Naive thymus-derived CD4-positive, alpha-beta T cell (primary cell): Measurements from ENCODE around the gene MYADM. TPM values are rescaled to one million over a fixed set of nuclear protein-coding genes. Genes with fewer than 3 reads are reported as not detected.

Experiments
- ATAC-seq: fragments of 150-1000 bp; cut with Tn5 transposase; 2 replicates; pipeline ENCODE4 v1.10.0; 2021; ENCODE audit warnings: mild to moderate bottlenecking, moderate library complexity
- CTCF ChIA-PET: fragments of 350-600 bp; sonication (Branson Sonifier 250); formaldehyde crosslinking; loops from one replicate; lab custom pipeline; 2021; ENCODE audit warnings: antibody characterized with exemption; lab: Charles Lee
- POLR2A ChIA-PET: fragments of 350-600 bp; sonication (Branson Sonifier 250); formaldehyde crosslinking; loops from one replicate; lab custom pipeline; 2021; ENCODE audit warnings: antibody characterized with exemption, inconsistent platforms; lab: Charles Lee
- DNase-seq, 9 donors: peaks; one replicate each; pipeline versions ENCODE4 v3.0.0 to v3.0.0-alpha.2; 2020 to 2022; ENCODE audit warnings: mixed read lengths in 1 of 9
- H3K27ac ChIP-seq: one replicate; pipeline ENCODE4 v1.7.0; 2013; ENCODE audit warnings: mild to moderate bottlenecking, low read depth, low read length, moderate library complexity
- H3K27me3 ChIP-seq, 2 donors: one replicate each; pipeline ENCODE4 v1.7.0; 2013; ENCODE audit warnings: low read length in 2 of 2, mild to moderate bottlenecking in 2 of 2, moderate library complexity in 2 of 2; ENCODE audit not compliant: control insufficient read depth in 2 of 2, insufficient read depth in 2 of 2
- H3K36me3 ChIP-seq, 3 experiments: 1 replicate in 2 of 3; 2 replicates in 1 of 3; pipeline ENCODE4 v1.7.0; 2013; ENCODE audit warnings: low read length in 3 of 3, mild to moderate bottlenecking in 3 of 3, moderate library complexity in 1 of 3; ENCODE audit not compliant: insufficient read depth in 3 of 3, control insufficient read depth in 2 of 3
- H3K4me1 ChIP-seq, 2 donors: one replicate each; pipeline ENCODE4 v1.7.0; 2013; ENCODE audit warnings: low read length in 2 of 2, mild to moderate bottlenecking in 2 of 2, moderate library complexity in 1 of 2; ENCODE audit not compliant: control insufficient read depth in 2 of 2, insufficient read depth in 2 of 2
- H3K4me3 ChIP-seq: 2 replicates; pipeline ENCODE4 v1.7.0; 2013; ENCODE audit warnings: mild to moderate bottlenecking, low read length
- H3K9me3 ChIP-seq, 3 experiments: 1 replicate in 2 of 3; 2 replicates in 1 of 3; pipeline ENCODE4 v1.7.0; 2013; ENCODE audit warnings: low read length in 3 of 3; ENCODE audit not compliant: control insufficient read depth in 2 of 3
- H3K27ac Mint-ChIP-seq, 9 donors: one replicate each; pipeline ENCODE4 v1.8.0; 2020 to 2022; ENCODE audit warnings: mixed read lengths in 9 of 9, mild to moderate bottlenecking in 8 of 9, moderate library complexity in 5 of 9, inconsistent platforms in 2 of 9
- H3K27me3 Mint-ChIP-seq, 5 donors: one replicate each; pipeline ENCODE4 v1.8.0; 2021 to 2022; ENCODE audit warnings: mixed read lengths in 5 of 5, mild to moderate bottlenecking in 1 of 5
- H3K36me3 Mint-ChIP-seq, 5 donors: one replicate each; pipeline ENCODE4 v1.8.0; 2020 to 2022; ENCODE audit warnings: mixed read lengths in 5 of 5, mild to moderate bottlenecking in 3 of 5, inconsistent platforms in 1 of 5
- H3K4me1 Mint-ChIP-seq, 7 donors: one replicate each; pipeline ENCODE4 v1.8.0; 2020 to 2022; ENCODE audit warnings: mixed read lengths in 7 of 7, mild to moderate bottlenecking in 3 of 7, inconsistent platforms in 1 of 7
- H3K4me3 Mint-ChIP-seq, 10 donors: one replicate each; pipeline ENCODE4 v1.8.0; 2020 to 2022; ENCODE audit warnings: mild to moderate bottlenecking in 10 of 10, mixed read lengths in 10 of 10, moderate library complexity in 6 of 10, inconsistent platforms in 2 of 10
- H3K9me3 Mint-ChIP-seq, 11 donors: one replicate each; pipeline ENCODE4 v1.8.0; 2020 to 2022; ENCODE audit warnings: mixed read lengths in 11 of 11, mild to moderate bottlenecking in 4 of 11, inconsistent platforms in 1 of 11, moderate library complexity in 1 of 11
- intact Hi-C, 2 donors: fragments of 100-400 bp; cut with micrococcal nuclease; formaldehyde crosslinking; loops; one replicate each; pipeline ENCODE4 v1.15.1; 2023
- polyA plus RNA-seq, 2 donors: library from polyadenylated mRNA; unstranded; fragments of 300-500 nt; fragmentation: Illumina TruSeq; gene quantifications; one replicate each; pipeline ENCODE4 v1.2.3, GENCODE V29; 2021
- total RNA-seq, 6 experiments: library from RNA in 5 of 6; stranded (reverse) in 5 of 6; gene quantifications; 1 replicate in 5 of 6; 2 replicates in 1 of 6; pipeline ENCODE4 v1.2.3 and lab custom pipeline; 2021 to 2026

Gene MYADM
- total and polyA plus RNA-seq, 7 experiments from 2014 or later: 51.5 to 524 (median 61.3) TPM

DNA sequence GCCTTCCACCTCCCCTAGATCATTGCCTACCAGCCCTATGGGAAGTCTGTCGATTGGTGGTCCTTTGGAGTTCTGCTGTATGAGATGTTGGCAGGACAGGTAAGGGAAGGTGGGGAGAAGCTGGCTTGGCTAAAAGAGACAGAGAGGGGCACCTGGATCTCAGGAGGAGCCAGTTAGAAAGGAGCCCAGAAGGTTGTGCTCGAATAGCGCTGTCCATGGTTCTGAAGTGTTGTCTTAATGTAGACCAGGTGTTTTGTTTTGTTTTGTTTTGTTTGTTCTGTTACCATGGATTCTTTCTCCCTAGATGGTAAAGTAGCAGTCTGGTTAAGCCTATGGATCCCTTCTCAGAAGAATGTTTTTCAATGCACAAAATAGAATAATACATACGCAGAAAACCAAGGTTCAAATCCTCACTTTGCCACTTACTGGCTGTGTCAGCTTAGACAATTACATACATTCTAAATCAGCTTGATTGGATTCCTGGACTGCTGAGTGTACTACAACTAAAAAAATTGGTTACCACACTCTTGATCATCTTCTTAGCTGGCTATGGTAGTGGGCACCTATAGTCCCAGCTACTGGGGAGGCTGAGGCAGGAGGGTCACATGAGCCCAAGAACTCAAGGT, 35.5 kb downstream of the MYADM start:
- no peak overlapping the region for H3K4me3 ChIP-seq
- no peaks in the 10 kb centered on the region for H3K36me3 ChIP-seq
- DNase-seq (peak in 7 of 9 donors; percentile 22 to 63 (median 48)), ATAC-seq (peak; percentile 49)
- H3K9me3 ChIP-seq: peaks cover 0 to 5% (median 0%) of the 10 kb centered on the region in 3 experiments
- H3K4me1 Mint-ChIP-seq: peaks cover 15 to 28% (median 20%) of the 10 kb centered on the region in 7 donors
- intact Hi-C loops: loop anchor here (1.0 to 10.0 kb wide), 3 partner anchors 26 to 72 kb away; partner anchors contain the start of gene MYADM (in 1 of the 2)
- peaks cover 0 to 16% (median 3%) of the 10 kb centered on the region in 11 donors for H3K9me3 Mint-ChIP-seq
- peaks cover 0 to 18% of the 10 kb centered on the region in 2 donors for H3K27me3 ChIP-seq
- peaks cover 33 to 89% (median 69%) of the 10 kb centered on the region in 5 donors for H3K27me3 Mint-ChIP-seq
- H3K36me3 Mint-ChIP-seq: peaks cover 0 to 7% (median 0%) of the 10 kb centered on the region in 5 donors
- POLR2A ChIA-PET: no interaction called here
- CTCF ChIA-PET: no interaction called here
- no peak overlapping the region for H3K27ac ChIP-seq
- peak overlapping the region in 2 of 9 donors; percentile 28 to 32 for H3K27ac Mint-ChIP-seq
- peaks cover 5 to 7% of the 10 kb centered on the region in 2 donors for H3K4me1 ChIP-seq
- H3K4me3 Mint-ChIP-seq: no peak overlapping the region

DNA sequence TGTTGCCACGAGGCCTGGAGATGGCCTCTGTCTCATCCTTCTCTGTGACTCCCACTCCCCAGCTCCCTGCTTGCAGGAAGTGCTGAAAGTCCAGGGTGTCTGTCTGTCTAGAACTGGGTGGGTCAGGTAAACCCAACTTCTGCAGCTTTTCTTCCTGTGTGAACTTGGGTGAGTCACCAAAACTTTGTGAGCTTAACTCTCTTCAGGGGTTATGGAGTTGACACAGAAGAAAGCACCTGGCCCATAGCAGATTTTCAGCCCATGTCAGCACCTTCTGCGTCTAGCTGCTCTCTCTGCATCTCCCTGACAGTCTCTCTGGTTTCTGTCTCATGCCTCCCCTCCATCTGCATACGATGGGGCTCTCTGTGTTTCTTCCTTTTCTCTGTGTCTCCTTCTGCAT, 37.2 kb downstream of the MYADM start:
- ChIA-PET POLR2A (interaction anchor here (0.6 kb wide), 1 partner anchor 1620 kb away, joined by 3 read pairs; no protein-coding TSS in a partner anchor), CTCF (interaction anchor here (0.5 kb wide), 1 partner anchor 138 kb away, joined by 3 read pairs; no protein-coding TSS in a partner anchor)
- Mint-ChIP-seq H3K27ac (no peak overlapping the region), H3K27me3 (peaks cover 44 to 87% (median 66%) of the 10 kb centered on the region in 5 donors), H3K4me3 (no peak overlapping the region), H3K4me1 (peaks cover 21 to 27% (median 25%) of the 10 kb centered on the region in 7 donors), H3K9me3 (peaks cover 0 to 19% (median 4%) of the 10 kb centered on the region in 11 donors), H3K36me3 (peaks cover 0 to 10% (median 4%) of the 10 kb centered on the region in 5 donors)
- Histone ChIP-seq H3K4me1 (peaks cover 5 to 13% of the 10 kb centered on the region in 2 donors), H3K27me3 (peaks cover 0 to 25% of the 10 kb centered on the region in 2 donors), H3K36me3 (no peaks in the 10 kb centered on the region), H3K4me3 (no peak overlapping the region), H3K27ac (no peak overlapping the region), H3K9me3 (no peaks in the 10 kb centered on the region)
- ATAC-seq (no peak), DNase-seq (no peak)
- intact Hi-C loops: loop anchor here (5.0 to 10.0 kb wide), 4 partner anchors 70 to 327 kb away; no protein-coding TSS in a partner anchor

DNA sequence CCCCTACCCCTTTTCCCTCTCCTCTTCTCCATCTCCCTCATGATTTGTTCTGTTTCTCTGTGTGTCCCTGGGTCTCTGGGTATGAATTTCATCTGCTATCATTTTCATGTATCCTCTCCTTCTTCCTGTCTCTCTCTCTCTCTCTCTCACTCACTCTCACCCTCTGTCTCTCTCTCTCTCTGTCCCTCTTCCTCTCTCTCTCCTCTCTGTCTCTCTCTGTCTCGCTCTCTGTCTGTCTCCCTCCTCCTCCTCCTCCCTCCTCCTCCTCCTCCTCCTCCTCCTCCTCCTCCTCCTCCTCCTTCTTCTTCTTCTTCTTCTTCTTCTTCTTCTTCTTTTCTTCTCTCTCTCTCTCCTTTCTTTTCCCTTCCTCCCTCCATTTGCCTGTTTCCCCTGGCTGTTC, 38.1 kb downstream of the MYADM start:
- Histone ChIP-seq H3K4me3 (no peak overlapping the region), H3K4me1 (peaks cover 5 to 13% of the 10 kb centered on the region in 2 donors), H3K27ac (no peak overlapping the region), H3K9me3 (no peaks in the 10 kb centered on the region), H3K36me3 (no peaks in the 10 kb centered on the region), H3K27me3 (peaks cover under 1 to 31% of the 10 kb centered on the region in 2 donors)
- Mint-ChIP-seq H3K27me3 (peaks cover 53 to 91% (median 75%) of the 10 kb centered on the region in 5 donors), H3K27ac (no peak overlapping the region), H3K9me3 (peaks cover 0 to 19% (median 4%) of the 10 kb centered on the region in 11 donors), H3K4me3 (peak overlapping the region in 1 of 10 donors; percentile 8), H3K4me1 (peaks cover 21 to 33% (median 28%) of the 10 kb centered on the region in 7 donors), H3K36me3 (peaks cover 0 to 10% (median 4%) of the 10 kb centered on the region in 5 donors)
- ChIA-PET CTCF (no interaction called here), POLR2A (no interaction called here)
- intact Hi-C loops: loop anchor here (5.0 to 10.0 kb wide), 4 partner anchors 69 to 327 kb away; no protein-coding TSS in a partner anchor
- ATAC-seq (no peak), DNase-seq (no peak)

DNA sequence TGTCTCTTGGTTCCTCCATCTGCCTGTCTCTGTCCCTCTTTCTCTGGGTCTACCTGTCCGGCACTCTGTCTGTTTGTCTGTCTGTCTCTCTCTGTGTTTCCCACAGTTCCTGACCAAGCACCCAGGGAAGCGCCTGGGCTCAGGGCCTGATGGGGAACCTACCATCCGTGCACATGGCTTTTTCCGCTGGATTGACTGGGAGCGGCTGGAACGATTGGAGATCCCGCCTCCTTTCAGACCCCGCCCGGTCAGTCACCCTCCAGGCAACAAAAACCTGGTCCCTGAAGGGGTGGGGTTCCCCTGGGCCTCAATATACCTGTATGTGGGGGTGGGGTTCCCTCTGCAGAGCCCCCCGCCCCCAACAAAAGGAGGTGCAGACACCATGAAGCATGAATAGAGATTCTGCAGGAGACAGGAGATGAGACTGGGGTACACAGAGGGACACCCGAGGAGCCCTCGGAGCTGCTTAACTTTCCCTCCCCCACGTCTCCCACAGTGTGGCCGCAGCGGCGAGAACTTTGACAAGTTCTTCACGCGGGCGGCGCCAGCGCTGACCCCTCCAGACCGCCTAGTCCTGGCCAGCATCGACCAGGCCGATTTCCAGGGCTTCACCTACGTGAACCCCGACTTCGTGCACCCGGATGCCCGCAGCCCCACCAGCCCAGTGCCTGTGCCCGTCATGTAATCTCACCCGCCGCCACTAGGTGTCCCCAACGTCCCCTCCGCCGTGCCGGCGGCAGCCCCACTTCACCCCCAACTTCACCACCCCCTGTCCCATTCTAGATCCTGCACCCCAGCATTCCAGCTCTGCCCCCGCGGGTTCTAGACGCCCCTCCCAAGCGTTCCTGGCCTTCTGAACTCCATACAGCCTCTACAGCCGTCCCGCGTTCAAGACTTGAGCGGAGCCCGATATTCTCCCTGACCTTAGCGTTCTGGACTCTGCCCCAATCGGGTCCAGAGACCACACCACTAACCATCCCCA, 38.8 kb downstream of the MYADM start:
- ChIA-PET CTCF (interaction anchor here (0.6 to 1.3 kb wide), 2 partner anchors 66 to 103 kb away, joined by 3 to 4 read pairs; no protein-coding TSS in a partner anchor), POLR2A (no interaction called here)
- no peak overlapping the region for H3K4me3 ChIP-seq
- H3K27ac ChIP-seq: no peak overlapping the region
- Mint-ChIP-seq H3K4me3 (peak overlapping the region in 6 of 10 donors; percentile 26 to 87 (median 63)), H3K4me1 (peaks cover 21 to 34% (median 28%) of the 10 kb centered on the region in 7 donors), H3K9me3 (peaks cover 0 to 19% (median 4%) of the 10 kb centered on the region in 11 donors), H3K27ac (peak overlapping the region in 1 of 9 donors; percentile 10), H3K27me3 (peaks cover 60 to 91% (median 78%) of the 10 kb centered on the region in 5 donors), H3K36me3 (peaks cover 0 to 10% (median 4%) of the 10 kb centered on the region in 5 donors)
- ATAC-seq (peak; percentile 80), DNase-seq (peak; percentile 33 to 78 (median 55))
- H3K4me1 ChIP-seq: peaks cover 5 to 13% of the 10 kb centered on the region in 2 donors
- peaks cover 3 to 34% of the 10 kb centered on the region in 2 donors for H3K27me3 ChIP-seq
- intact Hi-C loops: loop anchor here (5.0 to 10.0 kb wide), 4 partner anchors 68 to 326 kb away; no protein-coding TSS in a partner anchor
- no peaks in the 10 kb centered on the region for H3K36me3 ChIP-seq
- no peaks in the 10 kb centered on the region for H3K9me3 ChIP-seq

DNA sequence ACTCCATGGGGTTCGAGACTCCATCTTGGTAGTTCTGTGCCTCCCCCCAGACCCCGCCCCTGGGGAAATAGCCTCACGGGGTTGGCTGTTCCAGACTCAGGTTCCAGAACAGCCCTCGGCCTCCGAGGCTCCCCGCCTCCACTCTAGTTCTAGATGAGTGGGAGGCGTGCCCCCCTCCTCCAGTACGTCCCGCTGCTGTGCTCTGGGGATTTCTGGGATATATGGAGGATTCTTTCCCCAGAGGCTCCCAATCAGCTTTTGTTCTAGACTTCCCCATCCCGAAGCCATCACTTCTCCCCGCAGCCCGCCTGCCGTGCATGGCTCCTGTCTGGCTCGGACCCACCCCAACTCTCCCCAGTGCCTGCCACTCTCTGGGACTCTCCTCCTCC, 39.5 kb downstream of the MYADM start:
- Histone ChIP-seq H3K36me3 (no peaks in the 10 kb centered on the region), H3K27ac (no peak overlapping the region), H3K9me3 (no peaks in the 10 kb centered on the region), H3K4me3 (no peak overlapping the region), H3K4me1 (peaks cover 5 to 13% of the 10 kb centered on the region in 2 donors), H3K27me3 (peaks cover 3 to 34% of the 10 kb centered on the region in 2 donors)
- peaks cover 66 to 94% (median 83%) of the 10 kb centered on the region in 5 donors for H3K27me3 Mint-ChIP-seq
- CTCF ChIA-PET: interaction anchor here (0.6 to 1.3 kb wide), 2 partner anchors 66 to 102 kb away, joined by 3 to 4 read pairs; no protein-coding TSS in a partner anchor
- H3K4me1 Mint-ChIP-seq: peaks cover 21 to 34% (median 28%) of the 10 kb centered on the region in 7 donors
- peak overlapping the region in 7 of 10 donors; percentile 7 to 87 (median 48) for H3K4me3 Mint-ChIP-seq
- H3K27ac Mint-ChIP-seq: peak overlapping the region in 1 of 9 donors; percentile 10
- H3K36me3 Mint-ChIP-seq: peaks cover 0 to 10% (median 4%) of the 10 kb centered on the region in 5 donors
- intact Hi-C loops: loop anchor here (5.0 to 10.0 kb wide), 4 partner anchors 68 to 325 kb away; no protein-coding TSS in a partner anchor
- peaks cover 0 to 16% (median 4%) of the 10 kb centered on the region in 11 donors for H3K9me3 Mint-ChIP-seq
- POLR2A ChIA-PET: no interaction called here
- no peak for DNase-seq
- no peak for ATAC-seq
